ENCODE data around the gene ZNF628.

The ZNF628 gene

DNA sequence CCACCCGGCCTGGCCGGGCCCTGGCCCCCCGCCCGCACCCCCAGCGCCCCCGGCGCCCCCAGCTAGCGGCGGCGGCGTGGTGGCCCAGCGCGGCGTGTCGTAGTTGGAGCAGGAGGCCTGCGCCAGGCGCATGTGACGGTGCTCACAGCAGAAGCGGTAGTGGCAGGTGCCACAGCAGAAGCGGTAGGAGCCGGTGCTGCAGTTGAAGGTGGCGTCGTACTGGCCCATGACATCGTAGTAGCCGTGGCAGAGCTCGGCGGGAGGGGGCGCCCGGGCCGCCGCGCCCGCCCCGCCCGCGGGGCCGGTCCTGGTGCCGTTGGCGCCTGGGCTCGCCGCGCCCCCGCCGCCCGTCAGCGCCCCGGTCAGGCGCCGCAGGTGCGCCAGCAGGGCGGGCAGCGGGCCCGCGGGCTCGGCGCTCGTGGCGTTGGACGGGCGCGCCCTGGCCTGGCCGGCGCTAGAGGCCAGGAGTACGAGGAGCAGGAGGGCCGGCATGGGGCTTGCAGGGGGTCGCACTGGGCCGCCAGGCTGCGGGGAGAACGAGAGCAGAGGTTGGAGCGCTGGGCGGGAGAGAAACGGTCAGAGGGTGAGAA, 34.0 kb upstream of the ZNF628 start:
- Histone ChIP-seq H3K27ac (ENCODE audit: low read depth, low read length) (no peak overlapping the region), H3K4me1 (ENCODE audit: control insufficient read depth, low read length) (peaks cover 15% of the 10 kb centered on the region), H4K20me1 (ENCODE audit: control insufficient read depth, insufficient read depth, low read depth, low read length) (no peaks in the 10 kb centered on the region; the same call in 1 of the 2 replicates), H3K4me3 (ENCODE audit: low read length) (no peak overlapping the region), H3K79me2 (ENCODE audit: control insufficient read depth, low read length) (no peaks in the 10 kb centered on the region), H3K36me3 (ENCODE audit: control insufficient read depth, low read length) (no peaks in the 10 kb centered on the region), H3F3A (ENCODE audit: control insufficient read depth, insufficient read depth) (peaks cover 5% of the 10 kb centered on the region; the same call in 1 of the 2 replicates), H3K9me3 (ENCODE audit: control insufficient read depth, insufficient read depth, low read length) (no peaks in the 10 kb centered on the region), H3K4me2 (ENCODE audit: low read length) (no peak overlapping the region), H3K27me3 (ENCODE audit: control insufficient read depth, low read length) (peaks cover 32% of the 10 kb centered on the region), H3K9me2 (replicated peaks; ENCODE audit: control insufficient read depth, low read length) (no peaks in the 10 kb centered on the region)
- TF ChIP-seq CTCF (IDR thresholded peaks at IDR 0.05; ENCODE audit: low read depth, low read length, poor library complexity, severe bottlenecking) = no peak
- TF ChIP-seq EZH2phosphoT487 (IDR thresholded peaks at IDR 0.05; ENCODE audit: borderline replicate concordance, low read length) = no peak

DNA sequence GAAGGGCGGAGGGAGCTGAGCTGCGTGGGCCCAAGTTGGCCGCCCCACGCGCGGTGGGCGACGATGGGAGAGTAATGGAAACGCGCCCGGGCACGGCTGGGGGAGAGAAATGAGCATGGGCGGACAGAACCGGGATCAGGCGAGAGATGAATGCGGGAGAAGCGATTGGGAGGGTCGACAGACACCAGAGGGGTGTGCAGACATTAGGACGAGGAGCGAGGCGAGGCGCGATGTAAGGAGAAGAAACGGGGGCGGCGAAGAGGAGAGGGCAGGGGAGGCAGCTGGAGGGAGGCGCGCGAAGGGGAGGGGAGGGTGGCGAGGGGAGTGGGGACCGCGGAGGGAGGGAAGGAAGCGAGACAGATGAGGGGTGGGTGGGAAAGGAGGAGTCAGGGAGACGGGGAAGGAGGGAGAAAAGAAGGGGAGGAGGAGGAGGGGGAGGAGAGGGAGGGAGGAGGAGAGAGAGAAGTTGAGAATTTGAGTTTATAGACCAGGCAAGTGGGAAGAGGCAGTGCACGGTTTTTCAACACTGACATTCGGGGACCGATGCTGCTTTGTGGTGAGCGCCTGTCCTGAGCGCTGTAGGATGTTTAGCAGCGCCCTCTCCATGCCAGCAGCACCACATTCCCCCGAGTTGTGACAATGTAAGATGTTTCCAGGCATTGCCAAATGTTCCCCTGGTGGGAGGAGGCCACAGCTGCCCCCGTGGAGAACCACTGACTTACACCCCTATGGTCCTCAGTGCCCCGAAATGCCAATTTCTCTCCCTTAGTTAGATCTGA, 33.2 kb upstream of the ZNF628 start, which contains the start of gene SHISA7:
TSS of gene SHISA7 (minus strand) at position 256 of the 779 bp plus-strand sequence. CDS start 437 bp downstream, outside the sequence.
- no peak within 1 kb of the TSS for H3K4me3 ChIP-seq (ENCODE audit: low read length)
- H4K20me1 ChIP-seq (ENCODE audit: control insufficient read depth, insufficient read depth, low read depth, low read length) = no peaks in the 10 kb centered on the region; the same call in 1 of the 2 replicates
- peaks cover 32% of the 10 kb centered on the region for H3K27me3 ChIP-seq (ENCODE audit: control insufficient read depth, low read length)

GRCh38 chr19:55443824-55444480, 32.5 kb upstream of the ZNF628 start:
- H3F3A ChIP-seq (ENCODE audit: control insufficient read depth, insufficient read depth) = peaks cover 5% of the 10 kb centered on the region; the same call in 1 of the 2 replicates
- H3K36me3 ChIP-seq (ENCODE audit: control insufficient read depth, low read length) = no peaks in the 10 kb centered on the region
- no peak overlapping the region for H3K27ac ChIP-seq (ENCODE audit: low read depth, low read length)
- H3K9me3 ChIP-seq (ENCODE audit: control insufficient read depth, insufficient read depth, low read length) = no peaks in the 10 kb centered on the region
- no peak overlapping the region for H3K4me2 ChIP-seq (ENCODE audit: low read length)
- H3K27me3 ChIP-seq (ENCODE audit: control insufficient read depth, low read length) = peaks cover 32% of the 10 kb centered on the region
- H3K79me2 ChIP-seq (ENCODE audit: control insufficient read depth, low read length) = no peaks in the 10 kb centered on the region
- no peak for TF ChIP-seq EZH2phosphoT487 (IDR thresholded peaks at IDR 0.05; ENCODE audit: borderline replicate concordance, low read length)
- no peak for TF ChIP-seq CTCF (IDR thresholded peaks at IDR 0.05; ENCODE audit: low read depth, low read length, poor library complexity, severe bottlenecking)
- no peaks in the 10 kb centered on the region for H3K9me2 ChIP-seq (replicated peaks; ENCODE audit: control insufficient read depth, low read length)
- H3K4me3 ChIP-seq (ENCODE audit: low read length) = no peak overlapping the region
- H3K4me1 ChIP-seq (ENCODE audit: control insufficient read depth, low read length) = peaks cover 15% of the 10 kb centered on the region
- no peaks in the 10 kb centered on the region; the same call in 1 of the 2 replicates for H4K20me1 ChIP-seq (ENCODE audit: control insufficient read depth, insufficient read depth, low read depth, low read length)

More for the DNA sequence above, 33.2 kb upstream of the ZNF628 start, which contains the start of gene SHISA7:
- Histone ChIP-seq H3K27ac (ENCODE audit: low read depth, low read length) (no peak within 1 kb of the TSS), H3K79me2 (ENCODE audit: control insufficient read depth, low read length) (no peaks in the 10 kb centered on the region), H3K9me2 (replicated peaks; ENCODE audit: control insufficient read depth, low read length) (no peaks in the 10 kb centered on the region), H3K9me3 (ENCODE audit: control insufficient read depth, insufficient read depth, low read length) (no peaks in the 10 kb centered on the region), H3K4me2 (ENCODE audit: low read length) (no peak within 1 kb of the TSS), H3K36me3 (ENCODE audit: control insufficient read depth, low read length) (no peaks in the 10 kb centered on the region), H3K4me1 (ENCODE audit: control insufficient read depth, low read length) (peaks cover 15% of the 10 kb centered on the region), H3F3A (ENCODE audit: control insufficient read depth, insufficient read depth) (peaks cover 5% of the 10 kb centered on the region; the same call in 1 of the 2 replicates)
- no peak for TF ChIP-seq CTCF (IDR thresholded peaks at IDR 0.05; ENCODE audit: low read depth, low read length, poor library complexity, severe bottlenecking)
- no peak for TF ChIP-seq EZH2phosphoT487 (IDR thresholded peaks at IDR 0.05; ENCODE audit: borderline replicate concordance, low read length)

Data from DOHH2 (cell line).